C4-2B (cell line): Measurements from ENCODE around the gene DOCK6.

Experiments
- H3K27ac ChIP-seq: fragments of 450-650 bp; 2 replicates; pipeline ENCODE4 v1.5.1; 2017
- ZFX ChIP-seq: fragments of 450-650 bp; IDR thresholded peaks from 2 replicates; pipeline ENCODE4 v1.6.1; 2017
- TF ChIP-seq, protein P1 (sequence below): fragments of 450-650 bp; conservative IDR thresholded peaks from 2 replicates; pipeline ENCODE4 v1.5.1; 2017; ENCODE audit warnings: mild to moderate bottlenecking

DOCK6 gene

DNA sequence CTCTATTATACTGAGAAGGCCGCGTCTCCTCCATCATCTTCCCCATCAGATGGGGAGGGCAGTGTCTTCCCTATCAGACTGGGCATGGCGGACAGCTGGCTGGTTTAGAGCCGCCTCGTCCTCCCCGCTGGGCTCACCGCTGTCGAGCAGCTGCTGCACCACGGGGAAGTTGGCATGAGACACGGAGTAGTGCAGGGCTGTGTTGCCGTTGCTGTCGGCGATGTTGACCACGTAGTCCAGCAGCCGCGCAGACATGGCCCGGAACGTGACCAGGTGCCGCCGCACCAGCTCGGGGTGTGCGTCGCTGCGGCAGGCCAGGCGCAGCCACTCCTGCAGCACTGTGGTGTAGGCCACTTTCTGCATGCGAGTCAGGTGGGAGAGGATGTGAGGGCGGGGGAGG, 88.0 kb downstream of the DOCK6 start:
- no peak overlapping the region for H3K27ac ChIP-seq
- TF ChIP-seq, protein P1, sequence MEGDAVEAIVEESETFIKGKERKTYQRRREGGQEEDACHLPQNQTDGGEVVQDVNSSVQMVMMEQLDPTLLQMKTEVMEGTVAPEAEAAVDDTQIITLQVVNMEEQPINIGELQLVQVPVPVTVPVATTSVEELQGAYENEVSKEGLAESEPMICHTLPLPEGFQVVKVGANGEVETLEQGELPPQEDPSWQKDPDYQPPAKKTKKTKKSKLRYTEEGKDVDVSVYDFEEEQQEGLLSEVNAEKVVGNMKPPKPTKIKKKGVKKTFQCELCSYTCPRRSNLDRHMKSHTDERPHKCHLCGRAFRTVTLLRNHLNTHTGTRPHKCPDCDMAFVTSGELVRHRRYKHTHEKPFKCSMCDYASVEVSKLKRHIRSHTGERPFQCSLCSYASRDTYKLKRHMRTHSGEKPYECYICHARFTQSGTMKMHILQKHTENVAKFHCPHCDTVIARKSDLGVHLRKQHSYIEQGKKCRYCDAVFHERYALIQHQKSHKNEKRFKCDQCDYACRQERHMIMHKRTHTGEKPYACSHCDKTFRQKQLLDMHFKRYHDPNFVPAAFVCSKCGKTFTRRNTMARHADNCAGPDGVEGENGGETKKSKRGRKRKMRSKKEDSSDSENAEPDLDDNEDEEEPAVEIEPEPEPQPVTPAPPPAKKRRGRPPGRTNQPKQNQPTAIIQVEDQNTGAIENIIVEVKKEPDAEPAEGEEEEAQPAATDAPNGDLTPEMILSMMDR = no peak
- TF ChIP-seq ZFX = no peak

GRCh38 chr19:11173516-11174155, 88.7 kb downstream of the DOCK6 start:
- TF ChIP-seq ZFX = no peak
- TF ChIP-seq, protein P1 = no peak
- H3K27ac ChIP-seq = no peak overlapping the region

- H3K27ac ChIP-seq = no peak overlapping the region
- TF ChIP-seq, protein P1 = no peak
- TF ChIP-seq ZFX = no peak
Measured at GRCh38 chr19:11172576-11172975, 89.7 kb downstream of the DOCK6 start.

GRCh38 chr19:11171144-11171543, 91.2 kb downstream of the DOCK6 start:
- H3K27ac ChIP-seq = no peak overlapping the region
- no peak for TF ChIP-seq ZFX
- TF ChIP-seq, protein P1 = no peak

GRCh38 chr19:11169896-11170678, 92.2 kb downstream of the DOCK6 start:
- TF ChIP-seq, protein P1 = no peak
- TF ChIP-seq ZFX = no peak
- H3K27ac ChIP-seq = no peak overlapping the region

DNA sequence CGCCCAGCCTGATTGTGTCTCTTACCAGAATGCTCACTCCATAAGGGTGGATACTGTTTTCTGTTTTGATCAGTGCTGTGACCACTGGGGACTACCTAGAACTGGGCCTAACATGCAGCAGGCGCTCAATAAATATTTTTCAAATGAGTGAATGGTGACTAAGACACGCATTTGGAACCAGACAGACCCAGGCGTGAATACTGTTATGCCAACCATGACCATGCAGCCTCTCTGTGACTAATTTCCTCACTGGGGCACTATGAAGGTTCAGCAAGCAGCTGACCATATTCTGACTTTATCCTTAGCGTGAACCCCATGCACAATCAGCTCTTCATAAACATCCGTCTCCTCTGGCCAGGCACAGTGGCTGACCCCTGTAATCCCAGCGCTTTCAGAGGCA, 93.8 kb downstream of the DOCK6 start:
- H3K27ac ChIP-seq = no peak overlapping the region
- TF ChIP-seq, protein P1 = no peak
- no peak for TF ChIP-seq ZFX

DNA sequence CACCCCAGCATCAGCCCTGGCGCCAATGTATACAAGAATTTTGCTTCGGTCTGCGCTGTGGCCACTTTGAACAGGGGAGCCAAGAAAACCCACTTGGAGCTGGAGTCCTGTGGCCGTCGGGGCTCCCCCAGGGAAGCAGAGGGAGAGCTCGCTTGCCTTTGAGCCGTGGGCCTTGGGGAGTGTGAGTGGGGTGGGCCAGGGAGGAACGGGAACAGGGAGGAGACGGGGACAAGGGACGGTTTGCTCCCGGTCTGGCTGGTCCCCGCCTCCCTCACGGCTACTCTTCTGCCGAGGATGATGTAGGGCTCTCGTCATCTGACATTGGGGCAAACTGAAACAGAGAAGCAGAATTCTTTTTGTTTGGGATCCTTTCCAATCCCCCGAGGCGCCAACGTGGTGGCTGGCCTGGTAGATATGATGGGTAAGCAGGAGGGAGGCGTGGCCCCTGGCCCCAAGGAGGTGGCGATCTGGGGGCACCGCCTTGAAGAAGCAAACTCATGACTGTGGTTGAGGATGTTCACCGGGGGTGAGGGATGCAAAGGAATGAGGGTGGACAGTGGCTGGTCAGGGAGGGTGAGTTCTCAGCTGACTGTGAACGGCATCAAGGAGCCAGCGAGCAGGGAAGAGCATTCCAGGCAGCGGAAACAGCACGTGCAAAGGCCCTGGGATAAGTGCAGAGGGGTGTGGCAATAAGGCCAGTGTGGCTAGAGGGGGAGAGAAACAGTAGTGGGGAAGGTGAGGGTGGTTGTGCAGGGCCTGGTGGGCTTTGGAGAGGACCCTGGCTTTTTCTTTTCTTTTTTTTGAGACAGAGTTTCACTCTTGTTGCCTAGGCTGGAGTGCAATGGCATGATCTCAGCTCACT, 95.8 kb downstream of the DOCK6 start:
- TF ChIP-seq, protein P1 = no peak
- no peak for TF ChIP-seq ZFX
- no peak overlapping the region for H3K27ac ChIP-seq
